Mesendoderm (in vitro differentiated cells): ENCODE results near the gene MTR.

Experiments
- DNase-seq: peaks from one replicate; pipeline ENCODE4 v3.0.0; 2013
- H2AK5ac ChIP-seq: 2 replicates; pipeline ENCODE4 v1.6.1; 2013; ENCODE audit warnings: low read length, inconsistent platforms
- H2BK120ac ChIP-seq: 2 replicates; pipeline ENCODE4 v1.6.1; 2013; ENCODE audit warnings: low read depth, mild to moderate bottlenecking, low read length, moderate library complexity, mixed read lengths
- H2BK15ac ChIP-seq: replicated peaks from 2 replicates; pipeline ENCODE4 v1.6.1; 2013; ENCODE audit warnings: low read depth, mild to moderate bottlenecking, moderate library complexity
- H2BK5ac ChIP-seq: 2 replicates; pipeline ENCODE4 v1.6.1; 2013; ENCODE audit warnings: low read length, inconsistent platforms
- H3K18ac ChIP-seq: 2 replicates; pipeline ENCODE4 v1.6.1; 2013; ENCODE audit warnings: mild to moderate bottlenecking, low read length, mixed read lengths
- H3K23ac ChIP-seq: one replicate; pipeline ENCODE4 v1.6.1; 2013; ENCODE audit warnings: low read length
- H3K27ac ChIP-seq: 2 replicates; pipeline ENCODE4 v1.5.1; 2013; ENCODE audit warnings: low read depth, mild to moderate bottlenecking, inconsistent platforms, low read length, moderate library complexity
- H3K27me3 ChIP-seq: 2 replicates; pipeline ENCODE4 v1.6.1; 2013; ENCODE audit warnings: low read length, control low read depth, mild to moderate bottlenecking, inconsistent platforms; ENCODE audit not compliant: insufficient read depth, poor library complexity
- H3K36me3 ChIP-seq: 2 replicates; pipeline ENCODE4 v1.6.1; 2013; ENCODE audit warnings: low read length, inconsistent platforms; ENCODE audit not compliant: control insufficient read depth, insufficient read depth
- H3K4ac ChIP-seq: one replicate; pipeline ENCODE4 v1.6.1; 2013; ENCODE audit warnings: low read depth, mild to moderate bottlenecking, low read length, moderate library complexity
- H3K4me1 ChIP-seq: 2 replicates; pipeline ENCODE4 v1.6.1; 2013; ENCODE audit warnings: low read depth, low read length, inconsistent platforms; ENCODE audit not compliant: control insufficient read depth
- H3K4me2 ChIP-seq: 2 replicates; pipeline ENCODE4 v1.6.1; 2013; ENCODE audit warnings: low read length
- H3K4me3 ChIP-seq: 2 replicates; pipeline ENCODE4 v1.5.1; 2013; ENCODE audit warnings: mild to moderate bottlenecking, low read length
- H3K56ac ChIP-seq: one replicate; pipeline ENCODE4 v1.6.1; 2013; ENCODE audit warnings: low read length
- H3K79me1 ChIP-seq: 2 replicates; pipeline ENCODE4 v1.6.1; 2013; ENCODE audit warnings: low read length, inconsistent platforms
- H3K79me2 ChIP-seq: 2 replicates; pipeline ENCODE4 v1.6.1; 2013; ENCODE audit warnings: mild to moderate bottlenecking, low read length; ENCODE audit not compliant: control insufficient read depth, insufficient read depth
- H3K9ac ChIP-seq: 2 replicates; pipeline ENCODE4 v1.6.1; 2013; ENCODE audit warnings: low read length, inconsistent platforms
- H4K5ac ChIP-seq: one replicate; pipeline ENCODE4 v1.6.1; 2013; ENCODE audit warnings: low read length
- H4K8ac ChIP-seq: one replicate; pipeline ENCODE4 v1.6.1; 2013; ENCODE audit warnings: low read depth, mild to moderate bottlenecking, control low read depth, low read length, moderate library complexity
- WGBS: extraction: QIAGEN DNeasy Blood & Tissue Kit; methylation state at CpG from one replicate; pipeline ENCODE4 v1.1.7; 2013; ENCODE audit warnings: low lambda C conversion rate, missing lambda C conversion rate; ENCODE audit not compliant: insufficient coverage; ENCODE audit errors: extremely low coverage; 5-methylcytosine and 5-hydroxymethylcytosine counted together

MTR gene

GRCh38 chr1:236759252-236759859, 35.7 kb upstream of the MTR start:
- H3K4me1 ChIP-seq = no peaks in the 10 kb centered on the region
- H3K9ac ChIP-seq = no peak overlapping the region
- H4K8ac ChIP-seq = no peak overlapping the region
- no peak overlapping the region for H2BK15ac ChIP-seq
- WGBS = no CpG with 5 or more reads among the region's 3 CpGs
- H2AK5ac ChIP-seq = no peak overlapping the region
- no peak overlapping the region for H2BK5ac ChIP-seq
- H3K79me1 ChIP-seq = no peaks in the 10 kb centered on the region
- no peak overlapping the region for H3K18ac ChIP-seq
- no peaks in the 10 kb centered on the region for H3K36me3 ChIP-seq
- no peaks in the 10 kb centered on the region for H3K27me3 ChIP-seq
- no peak overlapping the region for H3K23ac ChIP-seq
- peak overlapping the region; percentile 35 for H3K56ac ChIP-seq
- H3K4ac ChIP-seq = no peak overlapping the region
- peak; percentile 58 for DNase-seq
- no peak overlapping the region for H3K27ac ChIP-seq
- no peak overlapping the region for H2BK120ac ChIP-seq
- no peak overlapping the region for H4K5ac ChIP-seq
- H3K4me3 ChIP-seq = no peak overlapping the region
- no peaks in the 10 kb centered on the region for H3K79me2 ChIP-seq
- H3K4me2 ChIP-seq = no peak overlapping the region

GRCh38 chr1:236760480-236760879, 34.6 kb upstream of the MTR start:
- Histone ChIP-seq H3K9ac (no peak overlapping the region), H2BK15ac (no peak overlapping the region), H2BK120ac (no peak overlapping the region), H2AK5ac (no peak overlapping the region), H2BK5ac (no peak overlapping the region), H3K4me3 (no peak overlapping the region), H3K79me1 (no peaks in the 10 kb centered on the region), H3K18ac (no peak overlapping the region), H3K27me3 (no peaks in the 10 kb centered on the region), H3K56ac (peak overlapping the region; percentile 7), H3K23ac (no peak overlapping the region), H3K79me2 (no peaks in the 10 kb centered on the region), H3K27ac (no peak overlapping the region), H4K5ac (no peak overlapping the region), H4K8ac (no peak overlapping the region), H3K4me1 (no peaks in the 10 kb centered on the region), H3K4ac (no peak overlapping the region), H3K4me2 (no peak overlapping the region), H3K36me3 (no peaks in the 10 kb centered on the region)
- WGBS = no CpG with 5 or more reads among the region's 6 CpGs
- no peak for DNase-seq

- H3K23ac ChIP-seq = no peak overlapping the region
- no peaks in the 10 kb centered on the region for H3K4me1 ChIP-seq
- H2BK120ac ChIP-seq = no peak overlapping the region
- no peak overlapping the region for H4K5ac ChIP-seq
- H3K4ac ChIP-seq = no peak overlapping the region
- DNase-seq = no peak
- H3K79me2 ChIP-seq = no peaks in the 10 kb centered on the region
- H3K27me3 ChIP-seq = no peaks in the 10 kb centered on the region
- no peak overlapping the region for H3K4me2 ChIP-seq
- no peak overlapping the region for H2AK5ac ChIP-seq
- H3K9ac ChIP-seq = no peak overlapping the region
- WGBS = no CpG with 5 or more reads among the region's 14 CpGs
- H3K18ac ChIP-seq = no peak overlapping the region
- no peaks in the 10 kb centered on the region for H3K79me1 ChIP-seq
- no peaks in the 10 kb centered on the region for H3K36me3 ChIP-seq
- H3K56ac ChIP-seq = no peak overlapping the region
- H4K8ac ChIP-seq = no peak overlapping the region
- H3K4me3 ChIP-seq = no peak overlapping the region
- H2BK15ac ChIP-seq = no peak overlapping the region
- H3K27ac ChIP-seq = no peak overlapping the region
- H2BK5ac ChIP-seq = no peak overlapping the region
These were observed 34.1 kb upstream of the MTR start for GRCh38 chr1:236760986-236761385.

GRCh38 chr1:236761397-236762132, 33.5 kb upstream of the MTR start:
- Histone ChIP-seq H4K5ac (no peak overlapping the region), H4K8ac (no peak overlapping the region), H3K36me3 (no peaks in the 10 kb centered on the region), H3K23ac (no peak overlapping the region), H3K27ac (no peak overlapping the region), H3K9ac (no peak overlapping the region), H2AK5ac (no peak overlapping the region), H3K4me2 (no peak overlapping the region), H2BK5ac (no peak overlapping the region), H3K4me1 (no peaks in the 10 kb centered on the region), H3K56ac (no peak overlapping the region), H3K27me3 (no peaks in the 10 kb centered on the region), H3K79me1 (no peaks in the 10 kb centered on the region), H3K79me2 (no peaks in the 10 kb centered on the region), H2BK120ac (no peak overlapping the region), H3K18ac (no peak overlapping the region), H3K4ac (no peak overlapping the region), H2BK15ac (no peak overlapping the region), H3K4me3 (no peak overlapping the region)
- WGBS = no CpG with 5 or more reads among the region's 5 CpGs
- DNase-seq = no peak

- Histone ChIP-seq H3K79me2 (no peaks in the 10 kb centered on the region), H3K36me3 (no peaks in the 10 kb centered on the region), H3K4ac (no peak overlapping the region), H2AK5ac (no peak overlapping the region), H3K18ac (no peak overlapping the region), H3K27me3 (no peaks in the 10 kb centered on the region), H3K4me2 (no peak overlapping the region), H4K8ac (no peak overlapping the region), H3K27ac (no peak overlapping the region), H4K5ac (no peak overlapping the region), H3K56ac (no peak overlapping the region), H3K23ac (no peak overlapping the region), H2BK5ac (no peak overlapping the region), H3K9ac (no peak overlapping the region), H2BK120ac (no peak overlapping the region), H3K4me1 (no peaks in the 10 kb centered on the region), H3K79me1 (no peaks in the 10 kb centered on the region), H2BK15ac (no peak overlapping the region), H3K4me3 (no peak overlapping the region)
- WGBS = no CpG with 5 or more reads among the region's 15 CpGs
- no peak for DNase-seq
These were observed 32.7 kb upstream of the MTR start for GRCh38 chr1:236762410-236762809.

GRCh38 chr1:236765831-236766230, 29.3 kb upstream of the MTR start:
- Histone ChIP-seq H4K8ac (no peak overlapping the region), H3K9ac (no peak overlapping the region), H2BK15ac (no peak overlapping the region), H3K36me3 (no peaks in the 10 kb centered on the region), H3K4me2 (no peak overlapping the region), H3K18ac (no peak overlapping the region), H3K79me2 (no peaks in the 10 kb centered on the region), H3K4me3 (no peak overlapping the region), H2BK120ac (no peak overlapping the region), H3K4ac (no peak overlapping the region), H3K56ac (no peak overlapping the region), H4K5ac (no peak overlapping the region), H3K27me3 (no peaks in the 10 kb centered on the region), H2BK5ac (no peak overlapping the region), H3K4me1 (no peaks in the 10 kb centered on the region), H2AK5ac (no peak overlapping the region), H3K27ac (no peak overlapping the region), H3K79me1 (no peaks in the 10 kb centered on the region), H3K23ac (no peak overlapping the region)
- DNase-seq = no peak
- no CpG with 5 or more reads among the region's 6 CpGs for WGBS
